Activated B cell treated with CpG ODN at 0.5 μM for 24 hours (primary cell): Measurements from ENCODE around the gene GSK3B. TPM values are rescaled to one million over a fixed set of nuclear protein-coding genes. Genes with fewer than 3 reads are reported as not detected.

ENCODE experiments used
- ATAC-seq: fragments of 200-7000 bp; cut with Tn5 transposase; one replicate; pipeline ENCODE4 v1.10.0; 2021; ENCODE audit warnings: low read depth, mild to moderate bottlenecking, moderate library complexity
- CTCF ChIA-PET: fragments of 350-600 bp; sonication (Branson Sonifier 250); formaldehyde crosslinking; loops from one replicate; lab custom pipeline; 2021; ENCODE audit warnings: antibody characterized with exemption; lab: Charles Lee
- POLR2A ChIA-PET: fragments of 350-600 bp; sonication (Branson Sonifier 250); formaldehyde crosslinking; loops from one replicate; lab custom pipeline; 2021; ENCODE audit warnings: antibody characterized with exemption; lab: Charles Lee
- DNase-seq: peaks from one replicate; pipeline ENCODE4 v3.0.0; 2022
- H3K27ac Mint-ChIP-seq: one replicate; pipeline ENCODE4 v1.8.0; 2020; ENCODE audit warnings: mixed read lengths
- H3K27me3 Mint-ChIP-seq: one replicate; pipeline ENCODE4 v1.8.0; 2021; ENCODE audit warnings: mixed read lengths
- H3K36me3 Mint-ChIP-seq: one replicate; pipeline ENCODE4 v1.8.0; 2021; ENCODE audit warnings: low read depth, mixed read lengths
- H3K4me1 Mint-ChIP-seq: one replicate; pipeline ENCODE4 v1.8.0; 2021; ENCODE audit warnings: mixed read lengths
- H3K4me3 Mint-ChIP-seq: one replicate; pipeline ENCODE4 v1.8.0; 2020; ENCODE audit warnings: mild to moderate bottlenecking, mixed read lengths
- H3K9me3 Mint-ChIP-seq: one replicate; pipeline ENCODE4 v1.8.0; 2020; ENCODE audit warnings: mixed read lengths
- intact Hi-C: fragments of 100-400 bp; cut with micrococcal nuclease; formaldehyde crosslinking; loops from one replicate; pipeline ENCODE4 v1.15.1; 2024
- total RNA-seq: library from RNA; stranded (reverse); gene quantifications from 2 replicates; pipeline ENCODE4 v1.2.3, GENCODE V29; 2022
- TF ChIP-seq, protein P1 (sequence below): fragments of 200-600 bp; IDR thresholded peaks from one replicate; pipeline ENCODE4 v1.8.0; 2022; ENCODE audit warnings: antibody characterized with exemption, mild to moderate bottlenecking

The GSK3B gene
- total RNA-seq, 1 donor from 2014 or later = 35.4 TPM

DNA sequence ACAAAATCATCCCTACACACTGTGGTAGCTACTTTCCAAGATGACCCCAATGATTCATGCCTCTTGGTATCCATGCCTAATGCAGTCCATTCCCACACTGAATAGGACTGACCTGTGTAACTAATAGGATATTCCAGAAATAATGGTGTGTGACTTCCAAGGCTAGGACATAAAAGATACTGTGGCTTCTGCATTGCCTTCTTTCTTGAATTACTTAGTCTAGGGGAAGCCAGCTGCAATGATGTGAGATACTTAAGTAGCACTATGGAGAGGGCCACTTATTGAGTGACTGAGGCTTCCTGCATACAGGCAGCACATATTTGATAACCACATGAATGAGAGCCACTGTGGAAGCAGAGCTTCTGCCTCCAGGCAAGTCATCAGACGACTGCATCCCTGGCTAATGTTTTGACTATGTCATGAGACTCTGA lies 262.3 kb downstream of the GSK3B start:
- no peak for ATAC-seq
- H3K27ac Mint-ChIP-seq = no peak overlapping the region
- no peaks in the 10 kb centered on the region for H3K9me3 Mint-ChIP-seq
- peaks cover 7% of the 10 kb centered on the region for H3K4me1 Mint-ChIP-seq
- TF ChIP-seq, protein P1, sequence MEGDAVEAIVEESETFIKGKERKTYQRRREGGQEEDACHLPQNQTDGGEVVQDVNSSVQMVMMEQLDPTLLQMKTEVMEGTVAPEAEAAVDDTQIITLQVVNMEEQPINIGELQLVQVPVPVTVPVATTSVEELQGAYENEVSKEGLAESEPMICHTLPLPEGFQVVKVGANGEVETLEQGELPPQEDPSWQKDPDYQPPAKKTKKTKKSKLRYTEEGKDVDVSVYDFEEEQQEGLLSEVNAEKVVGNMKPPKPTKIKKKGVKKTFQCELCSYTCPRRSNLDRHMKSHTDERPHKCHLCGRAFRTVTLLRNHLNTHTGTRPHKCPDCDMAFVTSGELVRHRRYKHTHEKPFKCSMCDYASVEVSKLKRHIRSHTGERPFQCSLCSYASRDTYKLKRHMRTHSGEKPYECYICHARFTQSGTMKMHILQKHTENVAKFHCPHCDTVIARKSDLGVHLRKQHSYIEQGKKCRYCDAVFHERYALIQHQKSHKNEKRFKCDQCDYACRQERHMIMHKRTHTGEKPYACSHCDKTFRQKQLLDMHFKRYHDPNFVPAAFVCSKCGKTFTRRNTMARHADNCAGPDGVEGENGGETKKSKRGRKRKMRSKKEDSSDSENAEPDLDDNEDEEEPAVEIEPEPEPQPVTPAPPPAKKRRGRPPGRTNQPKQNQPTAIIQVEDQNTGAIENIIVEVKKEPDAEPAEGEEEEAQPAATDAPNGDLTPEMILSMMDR = no peak
- DNase-seq = no peak
- H3K4me3 Mint-ChIP-seq = no peak overlapping the region
- POLR2A ChIA-PET = no interaction called here
- intact Hi-C loops = no loop called here
- peaks cover 13% of the 10 kb centered on the region for H3K36me3 Mint-ChIP-seq
- H3K27me3 Mint-ChIP-seq = no peaks in the 10 kb centered on the region
- CTCF ChIA-PET = interaction anchor here (0.6 to 1.6 kb wide), 3 partner anchors 39 to 315 kb away, joined by 3 to 4 read pairs (median 4); no protein-coding TSS in a partner anchor

DNA sequence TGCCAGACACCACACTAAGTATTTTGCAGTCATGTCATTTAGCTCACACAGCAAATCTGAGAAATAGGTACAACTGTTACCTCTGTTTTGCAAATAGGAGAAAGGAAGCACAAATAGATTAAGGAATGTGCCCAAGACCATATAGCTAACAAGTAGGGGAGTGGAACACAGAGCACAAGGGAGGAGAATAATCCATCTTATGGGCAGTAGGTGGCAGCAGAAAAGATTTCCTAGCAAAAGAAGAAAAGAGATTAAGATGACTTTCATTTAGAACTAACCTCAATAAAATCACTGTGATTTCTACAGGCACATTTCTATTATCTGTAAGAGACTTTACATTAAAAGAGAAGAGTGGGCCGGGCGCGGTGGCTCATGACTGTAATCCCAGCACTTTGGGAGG lies 263.2 kb downstream of the GSK3B start:
- Mint-ChIP-seq H3K27me3 (no peaks in the 10 kb centered on the region), H3K4me1 (peaks cover 7% of the 10 kb centered on the region), H3K9me3 (no peaks in the 10 kb centered on the region), H3K36me3 (peaks cover 17% of the 10 kb centered on the region), H3K4me3 (no peak overlapping the region), H3K27ac (no peak overlapping the region)
- POLR2A ChIA-PET = no interaction called here
- ATAC-seq = no peak
- no peak for DNase-seq
- TF ChIP-seq, protein P1 = no peak
- CTCF ChIA-PET = interaction anchor here (1.3 to 1.6 kb wide), 2 partner anchors 61 to 316 kb away, joined by 4 read pairs; no protein-coding TSS in a partner anchor
- intact Hi-C loops = no loop called here

DNA sequence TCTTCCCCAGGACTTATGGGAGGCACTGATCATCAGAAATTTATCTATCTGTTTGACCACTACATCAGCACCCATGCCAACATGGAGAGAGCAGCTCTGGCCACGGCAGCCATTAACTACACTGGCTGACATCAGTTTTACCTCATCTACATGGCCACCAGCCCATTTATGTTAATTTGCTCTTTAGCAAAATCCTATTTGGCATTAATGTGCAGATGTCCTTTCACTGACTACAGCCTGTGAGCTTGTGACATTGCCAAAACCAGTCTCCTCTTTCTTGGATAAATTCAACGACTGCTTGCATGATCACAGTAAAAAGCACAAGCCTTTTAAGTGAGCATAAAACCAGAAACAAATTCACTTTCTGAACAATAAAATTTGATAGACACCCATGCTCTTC lies 264.8 kb downstream of the GSK3B start:
- CTCF ChIA-PET = interaction anchor here (1.4 kb wide), 1 partner anchor 10 kb away, joined by 3 read pairs; no protein-coding TSS in a partner anchor
- ATAC-seq (no peak), DNase-seq (no peak)
- Mint-ChIP-seq H3K4me3 (no peak overlapping the region), H3K9me3 (no peaks in the 10 kb centered on the region), H3K4me1 (no peaks in the 10 kb centered on the region), H3K36me3 (peaks cover 19% of the 10 kb centered on the region), H3K27ac (no peak overlapping the region), H3K27me3 (no peaks in the 10 kb centered on the region)
- POLR2A ChIA-PET = no interaction called here
- TF ChIP-seq, protein P1 = no peak
- intact Hi-C loops = loop anchor here (10.0 kb wide), 1 partner anchor 525 kb away; no protein-coding TSS in a partner anchor

DNA sequence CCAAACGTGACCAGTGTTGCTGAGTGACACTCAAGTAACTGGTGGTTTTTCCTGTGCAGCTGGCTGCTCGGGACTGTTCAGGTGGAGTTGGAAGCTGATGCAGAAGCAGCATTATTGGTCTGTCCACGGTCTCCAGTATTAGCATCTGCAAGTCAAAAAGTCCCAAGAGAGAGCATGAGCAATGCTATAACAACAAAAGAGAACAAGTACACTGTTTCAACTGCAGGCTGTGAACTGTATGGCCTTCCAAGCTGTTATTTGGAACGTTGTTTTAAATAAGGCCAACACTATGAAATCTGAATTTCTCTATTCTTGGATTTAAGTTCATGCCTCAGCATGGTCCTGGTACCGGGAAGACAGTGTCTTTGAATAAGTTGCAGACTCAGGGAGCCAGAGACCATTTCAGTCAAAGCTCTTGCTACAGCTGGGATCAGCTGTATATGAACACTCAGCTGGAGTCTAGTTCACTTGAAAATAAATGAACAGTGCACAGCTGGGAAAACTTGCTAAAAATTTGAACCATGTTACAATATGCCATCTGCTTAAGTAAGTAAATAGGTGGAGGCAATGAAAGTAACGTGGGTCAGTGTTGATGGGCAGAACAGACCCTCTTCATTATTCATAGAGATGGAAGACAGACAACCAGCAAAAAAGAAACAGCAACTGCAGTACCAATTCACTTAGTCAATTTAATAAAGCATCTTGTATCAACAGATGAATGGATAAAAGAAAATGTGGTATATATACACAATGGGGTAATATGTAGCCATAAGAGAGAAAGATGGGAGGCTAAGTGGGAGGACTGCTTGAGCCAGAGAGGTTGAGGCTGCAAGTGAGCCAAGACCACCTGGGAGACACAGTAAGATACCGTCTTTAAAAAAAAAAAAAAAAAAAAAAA lies 267.3 kb downstream of the GSK3B start:
- Mint-ChIP-seq H3K36me3 (peaks cover 18% of the 10 kb centered on the region), H3K9me3 (no peaks in the 10 kb centered on the region), H3K27me3 (no peaks in the 10 kb centered on the region), H3K4me3 (no peak overlapping the region), H3K4me1 (no peaks in the 10 kb centered on the region), H3K27ac (no peak overlapping the region)
- DNase-seq (no peak), ATAC-seq (no peak)
- TF ChIP-seq, protein P1 = no peak
- ChIA-PET POLR2A (no interaction called here), CTCF (no interaction called here)
- intact Hi-C loops = loop anchor here (10.0 kb wide), 1 partner anchor 528 kb away; no protein-coding TSS in a partner anchor

DNA sequence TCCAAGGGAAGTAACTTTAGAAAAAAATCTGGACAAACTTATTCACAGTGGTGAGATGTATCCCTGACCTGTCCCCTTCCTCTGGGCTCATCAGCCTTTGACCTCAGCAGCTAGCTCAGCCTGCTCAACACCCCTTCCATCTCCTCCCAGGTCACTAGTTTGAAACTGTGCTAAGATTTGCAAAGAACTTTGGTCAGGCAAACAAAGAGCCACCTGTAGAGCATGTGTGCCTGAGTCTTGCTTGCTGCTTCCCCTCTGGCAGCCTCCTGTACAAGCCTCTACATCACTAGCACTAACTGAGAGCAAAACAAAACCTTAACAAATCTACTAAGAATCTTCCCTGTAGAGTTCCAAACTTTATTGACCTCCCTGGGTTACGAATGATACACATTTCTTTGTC lies 268.4 kb downstream of the GSK3B start:
- ATAC-seq = no peak
- no peaks in the 10 kb centered on the region for H3K4me1 Mint-ChIP-seq
- TF ChIP-seq, protein P1 = no peak
- no peak overlapping the region for H3K4me3 Mint-ChIP-seq
- intact Hi-C loops = loop anchor here (10.0 kb wide), 1 partner anchor 529 kb away; no protein-coding TSS in a partner anchor
- H3K36me3 Mint-ChIP-seq = peaks cover 18% of the 10 kb centered on the region
- H3K9me3 Mint-ChIP-seq = no peaks in the 10 kb centered on the region
- DNase-seq = no peak
- ChIA-PET POLR2A (no interaction called here), CTCF (no interaction called here)
- no peak overlapping the region for H3K27ac Mint-ChIP-seq
- H3K27me3 Mint-ChIP-seq = no peaks in the 10 kb centered on the region
